Dermis microvascular lymphatic vessel endothelial cell (primary cell): ENCODE measurements around the gene ARF1. TPM values are rescaled to one million over a fixed set of nuclear protein-coding genes. Genes with fewer than 3 reads are reported as not detected.
A peak's percentile ranks its signal among the peaks of the same experiment; 100 is the strongest.

Source experiments
- DNase-seq, 2 donors: peaks; one replicate each; pipeline versions ENCODE4 v3.0.0 to v3.0.0-alpha.2; 2010; ENCODE audit warnings: low read depth in 2 of 2
- total RNA-seq: library from RNA; depleted of rRNA; stranded (reverse); fragments of >200 nt; gene quantifications from 2 replicates; pipeline ENCODE4 v1.2.1, GENCODE V29; 2014

ARF1 gene
- total RNA-seq, 1 donor from 2014 or later, result 219 TPM

GRCh38 chr1:228120857-228121489 lies 38.5 kb downstream of the ARF1 start:
- DNase-seq, result no peak

- no peak for DNase-seq
Measured at GRCh38 chr1:228122921-228123441, 40.5 kb downstream of the ARF1 start.

- DNase-seq, result no peak
Measured at GRCh38 chr1:228123505-228123904, 41.0 kb downstream of the ARF1 start.

GRCh38 chr1:228125185-228125584 lies 42.7 kb downstream of the ARF1 start:
- no peak for DNase-seq

GRCh38 chr1:228131766-228132165 lies 49.3 kb downstream of the ARF1 start:
- DNase-seq, result no peak

- no peak for DNase-seq
Measured at GRCh38 chr1:228134591-228134990, 52.1 kb downstream of the ARF1 start.

GRCh38 chr1:228136901-228137300 lies 54.4 kb downstream of the ARF1 start:
- no peak for DNase-seq

GRCh38 chr1:228139406-228139930 lies 57.0 kb downstream of the ARF1 start:
- no peak for DNase-seq

GRCh38 chr1:228139931-228140723 lies 57.6 kb downstream of the ARF1 start, which contains the start of gene GUK1:
GUK1 (plus strand) TSS chr1:228140279; CDS start chr1:228140303, 24 bp downstream.
- DNase-seq, result peak; percentile 98 to 100

GRCh38 chr1:228140724-228141225 lies 58.3 kb downstream of the ARF1 start:
- no peak for DNase-seq

GRCh38 chr1:228141226-228142044 lies 58.9 kb downstream of the ARF1 start:
- peak in 1 of 2 donors; percentile 47 for DNase-seq

GRCh38 chr1:228142155-228142691 lies 59.7 kb downstream of the ARF1 start:
- DNase-seq, result no peak

GRCh38 chr1:228142701-228143136 lies 60.2 kb downstream of the ARF1 start:
- DNase-seq, result no peak

- DNase-seq, result no peak
Measured at GRCh38 chr1:228143480-228144192, 61.1 kb downstream of the ARF1 start.

GRCh38 chr1:228144193-228144992 lies 61.9 kb downstream of the ARF1 start:
- no peak for DNase-seq

- no peak for DNase-seq
Measured at GRCh38 chr1:228144993-228145343, 62.5 kb downstream of the ARF1 start.

GRCh38 chr1:228145463-228146416 lies 63.2 kb downstream of the ARF1 start:
- no peak for DNase-seq

- no peak for DNase-seq
Measured at GRCh38 chr1:228146417-228147150, 64.1 kb downstream of the ARF1 start.
